SU-DHL-6 (cell line): ENCODE results near the gene PTPN20.

ENCODE experiments used
- H2AFZ ChIP-seq: fragments of 200-600 bp; sonication (generic); 2 replicates; pipeline ENCODE4 v1.6.1; 2014; ENCODE audit warnings: low read depth, mild to moderate bottlenecking, moderate library complexity, mixed read lengths, antibody characterized with exemption, low read length; ENCODE audit not compliant: severe bottlenecking
- H3F3A ChIP-seq: fragments of 200-600 bp; shearing (Covaris generic); 2 replicates; pipeline ENCODE4 v1.6.0; 2016; ENCODE audit warnings: antibody characterized with exemption, mild to moderate bottlenecking; ENCODE audit not compliant: insufficient read depth
- H3K27ac ChIP-seq: fragments of 200-600 bp; sonication (generic); 2 replicates; pipeline ENCODE4 v1.5.1; 2016; ENCODE audit warnings: low read depth, mild to moderate bottlenecking, low read length, moderate library complexity, mixed read lengths
- H3K27me3 ChIP-seq: fragments of 200-600 bp; sonication (generic), shearing (Covaris generic); 2 replicates; pipeline ENCODE4 v1.6.0; 2014; ENCODE audit warnings: mild to moderate bottlenecking, low read length
- H3K36me3 ChIP-seq: fragments of 200-600 bp; sonication (generic); 2 replicates; pipeline ENCODE4 v1.6.1; 2014; ENCODE audit warnings: mild to moderate bottlenecking, low read length, mixed read lengths
- H3K4me2 ChIP-seq: fragments of 300-600, 200-600 bp; shearing (Covaris generic), sonication (generic); 2 replicates; pipeline ENCODE4 v1.6.0; 2014; ENCODE audit warnings: low read length, low read depth, mild to moderate bottlenecking; ENCODE audit not compliant: poor library complexity, severe bottlenecking
- H3K4me3 ChIP-seq: fragments of 200-600 bp; sonication (generic); 2 replicates; pipeline ENCODE4 v1.5.1; 2014; ENCODE audit warnings: antibody characterized with exemption, low read length, mild to moderate bottlenecking, mixed read lengths; ENCODE audit not compliant: insufficient read depth, poor library complexity, severe bottlenecking
- H3K79me2 ChIP-seq: fragments of 200-600 bp; sonication (generic); 2 replicates; pipeline ENCODE4 v1.6.1; 2014; ENCODE audit warnings: mild to moderate bottlenecking, low read length, moderate library complexity; ENCODE audit not compliant: insufficient read depth
- H3K9ac ChIP-seq: fragments of 200-600 bp; sonication (generic); 2 replicates; pipeline ENCODE4 v1.7.0; 2014; ENCODE audit warnings: mild to moderate bottlenecking, low read length
- H3K9me2 ChIP-seq: fragments of 200-600 bp; sonication (generic); replicated peaks from 2 replicates; pipeline ENCODE4 v1.6.1; 2014; ENCODE audit warnings: low read length; ENCODE audit not compliant: insufficient read depth
- H3K9me3 ChIP-seq: fragments of 200-600 bp; sonication (generic); 2 replicates; pipeline ENCODE4 v1.6.1; 2014; ENCODE audit warnings: low read length, mixed read lengths; ENCODE audit not compliant: insufficient read depth
- H4K20me1 ChIP-seq: fragments of 200-600 bp; sonication (generic); 2 replicates; pipeline ENCODE4 v1.6.1; 2014; ENCODE audit warnings: low read depth, mild to moderate bottlenecking, antibody characterized with exemption, low read length, moderate library complexity, mixed read lengths
- EZH2phosphoT487 ChIP-seq: fragments of 200-600 bp; sonication (generic), shearing (Covaris generic); conservative IDR thresholded peaks from 2 replicates; pipeline ENCODE4 v1.6.1; 2018; ENCODE audit warnings: mild to moderate bottlenecking, antibody characterized with exemption, low read length, moderate library complexity, mixed read lengths
- TF ChIP-seq, protein P1 (sequence below): fragments of 200-600 bp; sonication (generic); IDR thresholded peaks from one replicate; pipeline ENCODE4 v1.5.1; 2017; ENCODE audit warnings: antibody characterized with exemption, mild to moderate bottlenecking, low read length, moderate library complexity; ENCODE audit not compliant: insufficient read depth, poor library complexity, severe bottlenecking

PTPN20 gene

DNA sequence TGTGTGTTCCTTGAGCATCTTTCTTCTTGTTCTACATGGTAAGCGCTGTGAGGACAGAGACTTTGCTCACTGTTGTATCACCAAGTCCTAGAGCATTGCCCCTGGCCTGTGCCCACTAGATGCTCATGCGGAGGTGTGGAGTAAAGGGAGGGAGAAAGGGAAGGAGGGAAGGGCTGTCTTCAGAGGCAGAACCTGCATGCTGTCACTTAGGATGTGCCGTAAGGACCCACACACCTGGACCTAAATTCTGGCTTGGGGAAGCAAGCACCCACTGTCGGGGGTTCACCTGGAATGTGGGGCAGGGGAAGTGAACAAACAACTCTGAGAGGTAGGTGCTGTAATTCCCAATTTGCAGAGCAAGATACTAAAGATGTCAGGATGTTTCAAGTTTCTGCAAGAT lies 129.5 kb downstream of the PTPN20 start:
- Histone ChIP-seq H3K79me2 (no peaks in the 10 kb centered on the region), H3K4me3 (no peak overlapping the region), H4K20me1 (no peaks in the 10 kb centered on the region), H3K9me2 (no peaks in the 10 kb centered on the region), H3F3A (no peaks in the 10 kb centered on the region), H3K27me3 (no peaks in the 10 kb centered on the region), H2AFZ (no peak overlapping the region), H3K27ac (no peak overlapping the region), H3K9ac (no peak overlapping the region), H3K36me3 (no peaks in the 10 kb centered on the region), H3K9me3 (no peaks in the 10 kb centered on the region), H3K4me2 (no peak overlapping the region)
- TF ChIP-seq EZH2phosphoT487: no peak
- TF ChIP-seq, protein P1, sequence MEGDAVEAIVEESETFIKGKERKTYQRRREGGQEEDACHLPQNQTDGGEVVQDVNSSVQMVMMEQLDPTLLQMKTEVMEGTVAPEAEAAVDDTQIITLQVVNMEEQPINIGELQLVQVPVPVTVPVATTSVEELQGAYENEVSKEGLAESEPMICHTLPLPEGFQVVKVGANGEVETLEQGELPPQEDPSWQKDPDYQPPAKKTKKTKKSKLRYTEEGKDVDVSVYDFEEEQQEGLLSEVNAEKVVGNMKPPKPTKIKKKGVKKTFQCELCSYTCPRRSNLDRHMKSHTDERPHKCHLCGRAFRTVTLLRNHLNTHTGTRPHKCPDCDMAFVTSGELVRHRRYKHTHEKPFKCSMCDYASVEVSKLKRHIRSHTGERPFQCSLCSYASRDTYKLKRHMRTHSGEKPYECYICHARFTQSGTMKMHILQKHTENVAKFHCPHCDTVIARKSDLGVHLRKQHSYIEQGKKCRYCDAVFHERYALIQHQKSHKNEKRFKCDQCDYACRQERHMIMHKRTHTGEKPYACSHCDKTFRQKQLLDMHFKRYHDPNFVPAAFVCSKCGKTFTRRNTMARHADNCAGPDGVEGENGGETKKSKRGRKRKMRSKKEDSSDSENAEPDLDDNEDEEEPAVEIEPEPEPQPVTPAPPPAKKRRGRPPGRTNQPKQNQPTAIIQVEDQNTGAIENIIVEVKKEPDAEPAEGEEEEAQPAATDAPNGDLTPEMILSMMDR: no peak

DNA sequence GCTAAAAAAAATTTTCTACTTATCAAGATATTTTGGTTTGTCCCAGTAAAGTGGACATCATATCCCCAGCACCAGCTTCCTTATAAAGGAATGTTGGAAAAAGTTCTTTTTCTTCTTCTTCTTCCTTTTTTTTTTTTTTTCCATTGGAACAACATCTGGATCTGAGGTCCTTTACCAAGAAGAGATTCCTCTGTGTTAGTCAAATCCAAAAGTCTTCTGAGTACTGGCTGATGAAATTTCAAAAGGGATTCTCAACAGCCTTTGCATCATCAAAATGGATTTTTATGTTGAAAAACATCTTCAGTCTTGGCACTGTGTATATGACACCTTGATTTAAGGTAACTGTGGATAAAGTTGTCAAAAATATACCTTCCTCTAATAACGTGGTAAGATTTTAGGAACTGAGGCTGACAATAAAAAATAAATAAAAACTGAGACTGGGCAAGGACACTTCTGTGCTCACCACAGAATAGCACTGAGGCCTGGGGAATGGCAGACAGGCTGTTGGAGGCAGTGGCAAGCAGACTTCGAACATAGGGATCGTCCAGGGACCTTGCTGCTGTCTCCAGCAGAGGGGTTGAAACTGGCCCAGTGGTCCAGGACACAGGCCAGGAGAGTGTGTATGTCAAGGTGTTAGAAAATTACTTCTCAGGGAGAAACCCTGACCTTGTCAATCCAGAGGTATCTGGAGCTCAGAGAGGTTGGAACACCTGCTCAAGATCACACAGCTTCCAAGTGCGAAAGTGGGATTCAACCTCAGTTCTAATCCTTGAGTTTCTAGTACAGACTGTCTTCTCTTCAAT lies 130.4 kb downstream of the PTPN20 start:
- H3K4me3 ChIP-seq: no peak overlapping the region
- H3K4me2 ChIP-seq: no peak overlapping the region
- H3K27me3 ChIP-seq: no peaks in the 10 kb centered on the region
- H3K9me2 ChIP-seq: no peaks in the 10 kb centered on the region
- H2AFZ ChIP-seq: no peak overlapping the region
- no peak overlapping the region for H3K27ac ChIP-seq
- no peaks in the 10 kb centered on the region for H3K9me3 ChIP-seq
- H4K20me1 ChIP-seq: no peaks in the 10 kb centered on the region
- no peaks in the 10 kb centered on the region for H3F3A ChIP-seq
- no peak overlapping the region for H3K9ac ChIP-seq
- no peaks in the 10 kb centered on the region for H3K36me3 ChIP-seq
- TF ChIP-seq, protein P1: no peak
- no peak for TF ChIP-seq EZH2phosphoT487
- H3K79me2 ChIP-seq: no peaks in the 10 kb centered on the region

DNA sequence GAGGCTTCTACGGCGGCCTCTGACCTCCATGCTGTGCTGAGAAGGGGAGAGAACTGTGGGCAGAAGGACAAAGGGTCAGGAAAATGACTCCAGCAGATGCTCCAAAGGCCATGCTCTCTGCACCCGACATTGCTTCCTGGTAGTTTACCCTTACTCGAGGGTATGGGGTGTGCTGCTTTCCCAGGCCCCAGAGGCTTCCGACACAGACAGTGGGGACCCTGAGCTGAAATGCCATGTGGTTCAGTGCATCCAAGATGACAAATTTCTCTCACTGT lies 130.9 kb downstream of the PTPN20 start:
- no peak overlapping the region for H2AFZ ChIP-seq
- H4K20me1 ChIP-seq: no peaks in the 10 kb centered on the region
- no peaks in the 10 kb centered on the region for H3F3A ChIP-seq
- H3K9me2 ChIP-seq: no peaks in the 10 kb centered on the region
- H3K9me3 ChIP-seq: no peaks in the 10 kb centered on the region
- no peak overlapping the region for H3K4me3 ChIP-seq
- no peaks in the 10 kb centered on the region for H3K36me3 ChIP-seq
- TF ChIP-seq, protein P1: no peak
- H3K79me2 ChIP-seq: no peaks in the 10 kb centered on the region
- H3K4me2 ChIP-seq: no peak overlapping the region
- H3K27me3 ChIP-seq: no peaks in the 10 kb centered on the region
- H3K27ac ChIP-seq: no peak overlapping the region
- no peak overlapping the region for H3K9ac ChIP-seq
